Tibial artery (tissue), 4 donors: Measurements from ENCODE around the gene FSTL5.

Experiments
- DNase-seq, 2 donors: peaks; one replicate each; pipeline ENCODE4 v3.0.0-alpha.2; 2019
- H3K27ac ChIP-seq, 2 donors: fragments of 200-600 bp; sonication (generic) in 1 of 2; 1 replicate in 1 of 2; 2 replicates in 1 of 2; pipeline ENCODE4 v1.5.1; 2018 to 2019; ENCODE audit warnings: mild to moderate bottlenecking in 1 of 2
- H3K27me3 ChIP-seq, 2 donors: fragments of 200-600 bp; sonication (generic) in 1 of 2; one replicate each; pipeline versions ENCODE4 v1.5.1 to v1.6.0; 2016 to 2019
- H3K36me3 ChIP-seq, 3 donors: fragments of 200-600 bp; sonication (generic) in 2 of 3; one replicate each; pipeline ENCODE4 v1.5.1; 2016 to 2019; ENCODE audit warnings: mild to moderate bottlenecking in 2 of 3
- H3K4me1 ChIP-seq, 4 donors: fragments of 200-600 bp; sonication (generic) in 2 of 4; 1 replicate in 3 of 4; 2 replicates in 1 of 4; pipeline ENCODE4 v1.5.1; 2016 to 2019
- H3K4me3 ChIP-seq, 2 donors: fragments of 200-600 bp; sonication (generic) in 1 of 2; 1 replicate in 1 of 2; 2 replicates in 1 of 2; pipeline ENCODE4 v1.5.1; 2018 to 2019; ENCODE audit warnings: mild to moderate bottlenecking in 2 of 2
- H3K9me3 ChIP-seq, 3 donors: fragments of 200-600 bp; sonication (generic) in 1 of 3; one replicate each; pipeline ENCODE4 v1.5.1; 2016 to 2019
- CTCF ChIP-seq, 2 experiments: fragments of 200-600 bp in 1 of 2; fragments of 450-650 bp in 1 of 2; IDR thresholded peaks; one replicate each; pipeline ENCODE4 v1.5.1; 2017 to 2019; ENCODE audit warnings: antibody characterized with exemption in 2 of 2, mild to moderate bottlenecking in 1 of 2, moderate library complexity in 1 of 2
- intact Hi-C: fragments of 100-400 bp; cut with DNase I; formaldehyde crosslinking; loops from one replicate; pipeline ENCODE4 v1.15.0; 2023; ENCODE audit warnings: low total_unique reads

FSTL5 gene

GRCh38 chr4:162162672-162163071 lies 1.1 kb downstream of the FSTL5 start:
- Histone ChIP-seq H3K27ac (no peak overlapping the region), H3K4me3 (no peak overlapping the region), H3K27me3 (no peaks in the 10 kb centered on the region), H3K9me3 (no peaks in the 10 kb centered on the region), H3K4me1 (peaks cover 0 to 12% (median 8%) of the 10 kb centered on the region in 4 donors), H3K36me3 (no peaks in the 10 kb centered on the region)
- no peak for DNase-seq
- intact Hi-C loops: no loop called here
- TF ChIP-seq CTCF (IDR thresholded peaks at IDR 0.05): no peak

GRCh38 chr4:162157241-162157640 lies 6.6 kb downstream of the FSTL5 start:
- H3K27me3 ChIP-seq: no peaks in the 10 kb centered on the region
- TF ChIP-seq CTCF (IDR thresholded peaks at IDR 0.05): no peak
- no peak for DNase-seq
- no peaks in the 10 kb centered on the region for H3K36me3 ChIP-seq
- H3K4me3 ChIP-seq: no peak overlapping the region
- no peaks in the 10 kb centered on the region for H3K9me3 ChIP-seq
- intact Hi-C loops: no loop called here
- no peaks in the 10 kb centered on the region for H3K4me1 ChIP-seq
- no peak overlapping the region for H3K27ac ChIP-seq

- no peak overlapping the region for H3K27ac ChIP-seq
- intact Hi-C loops: no loop called here
- H3K36me3 ChIP-seq: no peaks in the 10 kb centered on the region
- DNase-seq: no peak
- no peak for TF ChIP-seq CTCF (IDR thresholded peaks at IDR 0.05)
- no peak overlapping the region for H3K4me3 ChIP-seq
- no peaks in the 10 kb centered on the region for H3K4me1 ChIP-seq
- H3K27me3 ChIP-seq: no peaks in the 10 kb centered on the region
- no peaks in the 10 kb centered on the region for H3K9me3 ChIP-seq
Observed at GRCh38 chr4:162154862-162155540, 8.8 kb downstream of the FSTL5 start.

GRCh38 chr4:162151850-162152249 lies 11.9 kb downstream of the FSTL5 start:
- intact Hi-C loops: no loop called here
- Histone ChIP-seq H3K9me3 (no peaks in the 10 kb centered on the region), H3K27ac (no peak overlapping the region), H3K4me1 (no peaks in the 10 kb centered on the region), H3K27me3 (no peaks in the 10 kb centered on the region), H3K36me3 (no peaks in the 10 kb centered on the region), H3K4me3 (no peak overlapping the region)
- no peak for DNase-seq
- TF ChIP-seq CTCF (IDR thresholded peaks at IDR 0.05): no peak

GRCh38 chr4:162151386-162151785 lies 12.4 kb downstream of the FSTL5 start:
- Histone ChIP-seq H3K9me3 (no peaks in the 10 kb centered on the region), H3K27me3 (no peaks in the 10 kb centered on the region), H3K4me3 (no peak overlapping the region), H3K27ac (no peak overlapping the region), H3K4me1 (no peaks in the 10 kb centered on the region), H3K36me3 (no peaks in the 10 kb centered on the region)
- DNase-seq: no peak
- no peak for TF ChIP-seq CTCF (IDR thresholded peaks at IDR 0.05)
- intact Hi-C loops: no loop called here

GRCh38 chr4:162149644-162150043 lies 14.2 kb downstream of the FSTL5 start:
- intact Hi-C loops: no loop called here
- no peaks in the 10 kb centered on the region for H3K36me3 ChIP-seq
- no peak overlapping the region for H3K4me3 ChIP-seq
- H3K4me1 ChIP-seq: no peaks in the 10 kb centered on the region
- DNase-seq: no peak
- H3K27ac ChIP-seq: no peak overlapping the region
- H3K9me3 ChIP-seq: no peaks in the 10 kb centered on the region
- no peak for TF ChIP-seq CTCF (IDR thresholded peaks at IDR 0.05)
- H3K27me3 ChIP-seq: no peaks in the 10 kb centered on the region
